Esophagus (tissue), 2 donors: ENCODE results near the gene RAB7A. TPM values are rescaled to one million over a fixed set of nuclear protein-coding genes. Genes with fewer than 3 reads are reported as not detected.

ENCODE experiments used
- H3K27ac ChIP-seq, 2 donors: one replicate each; pipeline ENCODE4 v1.5.1; 2013; ENCODE audit warnings: low read depth in 2 of 2, mild to moderate bottlenecking in 2 of 2, inconsistent platforms in 1 of 2, low read length in 1 of 2, moderate library complexity in 1 of 2
- H3K27me3 ChIP-seq, 2 donors: one replicate each; pipeline ENCODE4 v1.6.1; 2013; ENCODE audit warnings: low read length in 2 of 2, control low read depth in 1 of 2, mild to moderate bottlenecking in 1 of 2; ENCODE audit not compliant: insufficient read depth in 2 of 2, control insufficient read depth in 1 of 2
- H3K36me3 ChIP-seq, 2 donors: one replicate each; pipeline ENCODE4 v1.6.1; 2013; ENCODE audit warnings: low read length in 1 of 2; ENCODE audit not compliant: control insufficient read depth in 2 of 2, insufficient read depth in 2 of 2
- H3K4me1 ChIP-seq, 2 donors: one replicate each; pipeline ENCODE4 v1.6.1; 2013; ENCODE audit warnings: low read length in 1 of 2; ENCODE audit not compliant: control insufficient read depth in 2 of 2, insufficient read depth in 2 of 2
- H3K4me3 ChIP-seq, 2 donors: one replicate each; pipeline ENCODE4 v1.5.1; 2013; ENCODE audit warnings: low read length in 2 of 2, mild to moderate bottlenecking in 2 of 2, low read depth in 1 of 2, moderate library complexity in 1 of 2
- H3K9me3 ChIP-seq, 2 donors: one replicate each; pipeline ENCODE4 v1.6.1; 2013; ENCODE audit warnings: mild to moderate bottlenecking in 2 of 2, low read depth in 1 of 2, low read length in 1 of 2, moderate library complexity in 1 of 2; ENCODE audit not compliant: control insufficient read depth in 2 of 2, insufficient read depth in 1 of 2
- WGBS, 2 donors: extraction: QIAGEN DNeasy Blood & Tissue Kit; methylation state at CpG; one replicate each; pipeline ENCODE4 v1.1.7; 2013; 5-methylcytosine and 5-hydroxymethylcytosine counted together
- polyA plus RNA-seq, 2 donors: library from polyadenylated mRNA; stranded (reverse); fragments of 200-250 nt; gene quantifications; one replicate each; pipeline ENCODE4 v1.2.3, GENCODE V29; 2013
- donor health status: healthy with polysubstance abuse.
- donor health status: Bipolar disorder and iron deficiency.

RAB7A gene
- polyA plus RNA-seq, 2 donors, result 132 to 137 TPM

DNA sequence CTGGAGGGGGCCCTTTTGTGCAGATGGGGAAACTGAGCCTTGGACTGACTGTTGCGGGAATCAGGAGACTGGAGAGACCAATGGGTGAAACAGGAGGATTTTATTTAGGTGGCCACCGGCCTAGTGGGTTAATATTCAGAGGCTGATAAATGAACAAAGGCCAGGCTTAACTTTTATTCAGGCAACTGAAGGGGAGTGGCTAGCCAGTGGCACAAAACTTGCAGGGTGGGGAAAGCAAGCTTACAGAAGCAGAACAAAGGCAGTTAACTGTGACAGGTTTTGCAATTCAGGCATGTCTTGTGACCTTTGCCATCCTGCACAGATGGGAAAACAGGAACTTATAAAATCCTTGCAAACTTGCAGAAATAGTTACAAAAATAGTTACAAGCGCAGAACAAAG lies 128.5 kb downstream of the RAB7A start:
- peaks cover 0 to 3% of the 10 kb centered on the region in 2 donors for H3K4me1 ChIP-seq
- peaks cover 17 to 29% of the 10 kb centered on the region in 2 donors for H3K9me3 ChIP-seq
- no peaks in the 10 kb centered on the region for H3K36me3 ChIP-seq
- H3K4me3 ChIP-seq, result no peak overlapping the region
- H3K27ac ChIP-seq, result no peak overlapping the region
- 81 to 89% methylated on average over 3 of the region's 3 CpGs for WGBS, 2 donors
- H3K27me3 ChIP-seq, result no peaks in the 10 kb centered on the region

GRCh38 chr3:128855569-128855968 lies 129.6 kb downstream of the RAB7A start:
- Histone ChIP-seq H3K27ac (no peak overlapping the region), H3K4me3 (no peak overlapping the region), H3K27me3 (no peaks in the 10 kb centered on the region), H3K36me3 (no peaks in the 10 kb centered on the region), H3K9me3 (peaks cover 18 to 39% of the 10 kb centered on the region in 2 donors), H3K4me1 (no peaks in the 10 kb centered on the region)
- 61 to 85% methylated on average over 4 of the region's 4 CpGs for WGBS, 2 donors

GRCh38 chr3:128858167-128858566 lies 132.2 kb downstream of the RAB7A start:
- Histone ChIP-seq H3K27me3 (no peaks in the 10 kb centered on the region), H3K36me3 (no peaks in the 10 kb centered on the region), H3K27ac (no peak overlapping the region), H3K4me1 (no peaks in the 10 kb centered on the region), H3K9me3 (peaks cover 18 to 45% of the 10 kb centered on the region in 2 donors), H3K4me3 (no peak overlapping the region)
- 80 to 93% methylated on average over 3 of the region's 3 CpGs for whole genome bisulfite sequencing, 2 donors

DNA sequence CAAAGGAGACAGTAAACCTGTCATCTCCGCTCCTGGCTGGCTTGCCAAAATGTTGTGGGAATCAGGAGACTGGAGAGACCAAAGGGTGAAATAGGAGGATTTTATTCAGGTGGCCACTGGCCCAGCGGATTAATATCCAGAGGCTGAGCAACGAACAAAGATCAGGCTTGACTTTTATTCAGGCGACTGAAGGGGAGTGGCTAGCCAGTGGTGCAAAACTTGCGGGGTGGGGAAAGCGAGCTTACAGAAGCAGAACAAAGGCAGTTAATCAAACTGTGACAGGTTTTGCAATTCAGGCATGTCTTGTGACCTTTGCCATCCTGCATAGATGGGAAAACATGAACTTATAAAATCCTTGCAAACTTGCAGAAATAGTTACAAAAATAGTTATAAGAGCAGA lies 133.6 kb downstream of the RAB7A start:
- Histone ChIP-seq H3K9me3 (peaks cover 12 to 32% of the 10 kb centered on the region in 2 donors), H3K27ac (no peak overlapping the region), H3K27me3 (no peaks in the 10 kb centered on the region), H3K4me3 (no peak overlapping the region), H3K4me1 (no peaks in the 10 kb centered on the region), H3K36me3 (no peaks in the 10 kb centered on the region)
- 86 to 89% methylated on average over 6 of the region's 6 CpGs for WGBS, 2 donors

DNA sequence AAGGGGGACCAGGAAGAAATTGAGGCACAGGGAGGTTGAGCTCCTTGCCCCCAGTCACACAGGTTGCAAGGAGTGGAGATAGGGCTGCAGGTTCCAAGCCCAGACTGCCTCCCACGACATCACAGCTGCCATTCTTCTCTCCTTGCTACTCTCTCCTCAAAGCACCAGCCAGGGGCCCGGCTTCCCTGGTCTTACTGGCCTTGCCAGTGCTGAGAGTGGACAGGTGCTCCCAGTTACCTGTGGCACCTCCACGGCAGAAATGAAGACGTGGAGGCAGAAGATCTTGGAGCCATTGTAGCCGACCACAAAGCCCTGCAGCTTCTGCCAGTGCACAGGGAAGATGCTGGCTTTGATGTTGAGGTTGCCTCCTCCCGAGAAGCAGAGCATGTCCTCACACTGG lies 135.5 kb downstream of the RAB7A start:
- H3K36me3 ChIP-seq, result no peaks in the 10 kb centered on the region
- H3K4me3 ChIP-seq, result no peak overlapping the region
- no peak overlapping the region for H3K27ac ChIP-seq
- peaks cover 12 to 32% of the 10 kb centered on the region in 2 donors for H3K9me3 ChIP-seq
- H3K27me3 ChIP-seq, result no peaks in the 10 kb centered on the region
- 85 to 90% methylated on average over 6 of the region's 6 CpGs for WGBS, 2 donors
- no peaks in the 10 kb centered on the region for H3K4me1 ChIP-seq

- Histone ChIP-seq H3K27ac (no peak overlapping the region), H3K9me3 (peaks cover 9 to 24% of the 10 kb centered on the region in 2 donors), H3K4me3 (no peak overlapping the region), H3K27me3 (no peaks in the 10 kb centered on the region), H3K36me3 (no peaks in the 10 kb centered on the region), H3K4me1 (no peaks in the 10 kb centered on the region)
- WGBS, 2 donors, result 73 to 86% methylated on average over 3 of the region's 3 CpGs
These were observed 137.6 kb downstream of the RAB7A start for GRCh38 chr3:128863560-128863959.

Other genes starting within 250 kb of the RAB7A start
- 1 to 10 TPM; 2.2 to 2.3 TPM for gene GATA2, start 233.0 kb upstream of the RAB7A start, polyA plus RNA-seq
- 100 to 1,000 TPM in 1 of 2 donors, 10 to 100 TPM in 1; 51.2 to 110 TPM for gene RPN1, start 75.4 kb upstream of the RAB7A start, polyA plus RNA-seq
- 10 to 100 TPM; 25.6 to 30.8 TPM for gene ACAD9, start 153.4 kb downstream of the RAB7A start, polyA plus RNA-seq